Embryonic facial prominence (tissue), 1 donor: Measurements from ENCODE around the gene CFAP91.

Experiments used
- DNase-seq: peaks from one replicate; pipeline ENCODE4 v3.0.0-alpha.2; 2016; ENCODE audit errors: extremely low spot score

The CFAP91 gene

GRCh38 chr3:119743921-119744320, 41.1 kb downstream of the CFAP91 start:
- DNase-seq: no peak

- DNase-seq: no peak
Observed at GRCh38 chr3:119745942-119746341, 43.1 kb downstream of the CFAP91 start.

DNA sequence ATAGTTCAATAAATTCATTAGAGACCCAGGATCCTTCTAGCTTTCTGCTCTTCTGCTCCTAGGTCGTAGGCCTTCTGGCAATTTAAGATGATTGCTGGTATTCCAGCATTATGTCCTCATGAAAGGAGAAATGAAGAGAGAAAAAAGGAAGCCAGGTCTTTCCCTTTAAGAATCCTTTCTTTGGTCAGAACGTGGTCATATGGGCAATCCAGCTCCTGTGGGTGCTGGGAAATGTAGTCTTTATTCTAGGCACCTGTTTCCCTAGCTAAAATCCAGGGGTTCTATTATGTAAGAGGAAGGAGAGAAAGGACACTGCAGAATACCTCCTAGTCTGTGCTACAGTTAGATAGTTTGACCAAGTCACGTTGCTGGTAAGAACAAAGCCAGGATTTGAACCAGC, 43.6 kb downstream of the CFAP91 start:
- no peak for DNase-seq

- no peak for DNase-seq
Observed at GRCh38 chr3:119747357-119747756, 44.5 kb downstream of the CFAP91 start.

GRCh38 chr3:119748991-119749390, 46.2 kb downstream of the CFAP91 start:
- DNase-seq: no peak

DNA sequence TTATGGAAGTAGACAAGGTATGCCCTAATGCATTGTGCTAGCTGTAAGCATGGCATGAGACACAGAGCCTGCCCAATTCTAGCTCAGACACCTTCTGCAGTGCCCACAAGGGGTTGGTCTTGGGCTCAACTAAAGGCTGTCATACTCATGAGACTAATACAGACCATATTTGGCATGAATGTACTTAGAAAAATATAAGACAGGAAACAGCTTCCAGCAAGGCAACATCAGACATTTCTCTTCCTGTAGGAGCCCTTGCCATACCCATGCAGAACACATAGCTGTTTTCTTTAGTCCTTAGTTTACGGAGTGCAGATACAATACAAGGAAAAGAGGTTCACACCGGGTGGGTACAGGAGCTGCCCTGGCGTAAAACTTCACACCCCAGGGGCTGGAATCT, 48.6 kb downstream of the CFAP91 start:
- no peak for DNase-seq
